ENCODE data around the gene IGSF21.
"Not testable (repeated sequence)": the region's sequence is repeated elsewhere in the genome, so short reads cannot be mapped to it uniquely, and the experiment has no call there.

The IGSF21 gene

DNA sequence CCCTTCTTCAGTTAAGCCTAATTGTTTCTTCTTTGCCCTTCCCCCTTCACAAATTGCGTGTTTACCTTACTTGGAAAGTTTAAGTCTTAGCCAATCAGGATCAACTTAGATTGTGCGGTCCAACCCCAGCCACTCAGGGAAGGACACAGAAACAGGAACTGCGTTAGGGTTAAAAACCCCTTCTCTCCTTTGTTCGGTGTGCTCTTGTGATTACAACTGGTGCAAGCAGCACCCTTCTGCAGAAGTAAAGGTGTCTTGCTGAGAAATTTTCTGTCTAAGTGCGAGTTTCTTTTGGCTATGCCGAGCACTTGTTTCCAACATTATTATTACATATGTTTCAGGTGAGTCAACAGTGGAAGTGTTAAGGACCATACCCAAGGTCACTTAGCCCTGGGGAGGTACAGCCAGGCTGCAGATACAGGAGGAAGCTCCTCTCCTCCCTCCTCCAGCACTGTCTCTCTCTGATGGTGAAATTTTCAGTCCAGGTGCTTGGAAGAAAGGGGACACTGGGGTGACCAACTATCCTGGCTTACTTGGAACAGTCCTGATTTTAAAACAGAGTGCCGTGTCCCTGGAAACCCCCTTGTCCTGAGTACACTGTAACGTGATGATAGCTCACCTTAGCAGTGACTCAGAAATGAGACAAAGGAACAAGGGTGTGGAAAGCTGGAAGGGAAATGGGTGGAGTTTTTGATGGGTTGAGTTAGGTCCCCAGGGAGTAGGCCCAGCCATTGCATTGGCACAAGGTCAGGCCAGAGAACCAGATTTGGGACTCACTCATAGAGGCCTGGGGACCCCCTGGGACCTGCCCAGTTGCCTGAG, 304.4 kb downstream of the IGSF21 start:
- no peak for DNase-seq

DNA sequence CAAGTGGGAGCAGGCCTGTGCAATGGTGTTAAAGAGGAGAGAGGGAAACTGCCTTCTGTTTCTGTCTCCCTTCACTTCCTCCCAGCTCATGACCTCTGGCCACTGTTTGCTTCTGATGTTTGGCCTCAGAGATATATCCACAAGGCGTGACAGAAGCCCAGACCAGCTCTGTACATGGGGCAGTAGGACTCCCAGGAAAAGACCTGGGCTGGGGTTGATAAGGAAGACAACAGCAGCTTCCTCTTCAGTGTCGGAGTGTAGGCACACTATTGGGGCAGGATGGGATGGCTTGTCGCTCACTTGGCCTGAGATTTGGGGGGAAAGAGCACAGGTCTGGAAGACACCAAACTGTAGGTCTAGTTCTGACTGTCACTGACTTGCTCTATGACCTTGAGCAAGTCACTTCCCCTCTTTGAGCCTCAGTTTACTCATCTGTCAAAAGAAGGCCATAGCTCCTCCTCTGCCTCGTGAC, 305.3 kb downstream of the IGSF21 start:
- no peak for DNase-seq

DNA sequence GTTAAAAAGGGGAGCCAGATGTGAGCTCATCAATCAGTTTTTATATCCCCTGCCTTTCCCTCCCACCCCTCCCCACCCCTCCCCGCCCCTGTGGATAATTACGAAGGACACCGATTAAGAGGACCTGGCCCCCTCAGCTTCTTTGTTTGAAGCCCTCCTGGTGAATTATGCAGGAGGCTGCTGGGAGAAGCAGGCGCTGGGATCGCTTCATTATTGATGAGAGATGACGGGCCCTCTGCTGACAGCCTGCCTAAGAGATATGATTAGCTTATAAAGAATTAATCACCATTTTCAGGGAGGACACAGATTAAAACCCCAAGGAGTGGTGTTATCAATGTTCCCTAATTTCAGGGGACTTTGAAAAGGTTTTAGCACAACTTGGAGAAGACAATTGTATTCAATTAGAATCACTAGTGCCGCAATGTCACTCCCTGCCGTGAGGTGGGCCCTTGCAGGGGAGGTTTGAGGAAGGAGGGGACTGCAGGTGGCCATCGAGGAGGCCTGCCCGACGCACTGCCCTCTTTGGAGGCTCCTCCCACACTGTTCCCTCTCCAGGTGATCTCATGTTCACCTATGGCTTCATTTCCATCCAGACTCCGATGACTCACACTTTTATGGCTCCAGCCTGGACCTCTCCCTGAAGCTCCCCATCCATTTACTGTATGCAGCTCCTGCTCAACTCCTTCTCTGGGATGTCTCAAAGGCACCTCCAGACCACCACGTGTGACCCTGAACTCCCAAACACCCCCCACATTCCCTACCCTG, 306.1 kb downstream of the IGSF21 start:
- DNase-seq, result no peak

DNA sequence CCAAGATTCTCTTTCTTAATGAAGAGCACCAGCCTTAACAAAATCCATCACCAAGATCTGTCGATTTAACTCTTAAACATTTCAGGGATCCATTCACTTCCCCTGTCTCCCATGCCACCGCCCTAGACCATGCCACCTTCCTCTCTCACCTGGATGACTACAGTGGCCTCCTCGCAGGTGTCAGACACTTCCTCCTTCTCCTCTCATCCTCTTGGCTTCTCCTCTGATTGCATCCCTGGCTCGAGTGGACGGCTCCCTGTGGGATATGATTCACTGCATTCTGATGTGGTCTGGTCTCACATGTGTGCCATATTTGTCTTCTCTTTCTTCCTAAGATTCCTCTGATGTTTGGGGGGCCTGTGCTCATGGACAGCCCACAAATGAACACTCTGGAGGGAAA, 306.7 kb downstream of the IGSF21 start:
- no peak for DNase-seq

DNA sequence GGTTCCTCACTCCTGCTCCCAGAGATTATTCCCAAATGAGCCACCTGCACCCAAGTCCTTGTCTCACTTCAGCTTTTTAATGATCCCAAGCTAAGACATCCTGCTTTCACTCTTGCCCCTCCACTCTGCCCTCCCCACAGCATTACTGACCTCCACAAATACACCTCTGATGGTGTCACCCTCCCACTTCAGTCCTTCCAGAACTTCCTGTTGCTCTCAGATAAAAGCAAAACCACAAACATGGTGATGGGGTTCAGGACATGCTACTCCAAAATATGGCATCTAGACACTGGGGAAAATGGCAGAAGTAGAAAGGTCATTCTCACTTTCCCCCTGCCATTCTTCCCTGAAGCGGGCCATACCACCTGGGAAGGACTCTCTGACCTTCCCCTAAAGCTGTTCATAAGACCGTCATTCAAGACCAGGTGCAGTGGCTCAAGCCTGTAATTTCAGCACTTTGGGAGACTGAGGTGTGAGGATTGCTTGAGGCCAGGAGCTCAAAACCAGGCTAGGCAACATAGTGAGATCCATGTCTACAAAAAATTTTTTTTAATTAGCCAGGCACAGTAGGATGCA, 307.4 kb downstream of the IGSF21 start:
- DNase-seq, result no peak

DNA sequence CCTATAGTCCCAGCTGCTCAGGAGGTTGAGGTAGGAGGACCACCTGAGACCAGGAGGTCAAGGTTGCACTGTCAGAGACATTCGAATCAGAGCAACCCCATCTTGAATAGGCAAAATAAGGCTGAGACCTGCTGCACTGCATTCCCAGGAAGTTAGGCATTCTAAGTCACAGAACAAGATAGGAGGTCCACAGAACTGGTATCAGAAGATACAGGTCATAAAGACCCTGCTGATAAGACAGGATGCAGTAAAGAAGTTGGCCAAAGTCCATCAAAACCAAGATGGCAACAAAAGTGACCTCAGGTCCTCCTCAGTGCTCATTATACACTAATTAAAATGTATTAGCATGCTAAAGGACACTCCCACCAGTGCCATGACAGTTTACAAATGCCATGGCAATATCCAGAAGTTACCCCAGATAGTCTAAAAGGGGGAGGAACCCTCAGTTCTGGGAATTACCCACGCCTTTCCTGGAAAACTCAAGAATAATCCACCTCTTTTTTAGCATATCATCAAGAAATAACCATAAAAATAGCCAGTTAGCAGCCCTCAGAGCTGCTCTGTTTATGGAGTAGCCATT, 307.9 kb downstream of the IGSF21 start:
- no peak for DNase-seq

DNA sequence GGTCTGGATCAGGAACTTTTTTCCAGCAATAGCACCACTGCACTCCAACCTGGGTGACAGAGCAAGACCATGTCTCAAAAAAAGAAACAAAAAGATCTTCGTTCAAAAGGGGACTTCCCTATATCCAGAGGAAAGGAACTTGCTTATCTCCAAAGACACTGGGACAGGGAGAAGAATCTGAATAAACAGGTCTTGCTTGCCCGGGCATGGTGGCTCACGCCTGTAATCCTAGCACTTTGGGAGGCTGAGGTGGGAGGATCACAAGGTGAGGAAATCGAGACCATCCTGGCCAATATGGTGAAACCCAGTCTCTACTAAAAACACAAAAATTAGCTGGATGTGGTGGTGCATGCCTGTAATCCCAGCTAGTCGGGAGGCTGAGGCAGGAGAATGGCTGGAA, 308.5 kb downstream of the IGSF21 start:
- DNase-seq, result not testable (repeated sequence)

DNA sequence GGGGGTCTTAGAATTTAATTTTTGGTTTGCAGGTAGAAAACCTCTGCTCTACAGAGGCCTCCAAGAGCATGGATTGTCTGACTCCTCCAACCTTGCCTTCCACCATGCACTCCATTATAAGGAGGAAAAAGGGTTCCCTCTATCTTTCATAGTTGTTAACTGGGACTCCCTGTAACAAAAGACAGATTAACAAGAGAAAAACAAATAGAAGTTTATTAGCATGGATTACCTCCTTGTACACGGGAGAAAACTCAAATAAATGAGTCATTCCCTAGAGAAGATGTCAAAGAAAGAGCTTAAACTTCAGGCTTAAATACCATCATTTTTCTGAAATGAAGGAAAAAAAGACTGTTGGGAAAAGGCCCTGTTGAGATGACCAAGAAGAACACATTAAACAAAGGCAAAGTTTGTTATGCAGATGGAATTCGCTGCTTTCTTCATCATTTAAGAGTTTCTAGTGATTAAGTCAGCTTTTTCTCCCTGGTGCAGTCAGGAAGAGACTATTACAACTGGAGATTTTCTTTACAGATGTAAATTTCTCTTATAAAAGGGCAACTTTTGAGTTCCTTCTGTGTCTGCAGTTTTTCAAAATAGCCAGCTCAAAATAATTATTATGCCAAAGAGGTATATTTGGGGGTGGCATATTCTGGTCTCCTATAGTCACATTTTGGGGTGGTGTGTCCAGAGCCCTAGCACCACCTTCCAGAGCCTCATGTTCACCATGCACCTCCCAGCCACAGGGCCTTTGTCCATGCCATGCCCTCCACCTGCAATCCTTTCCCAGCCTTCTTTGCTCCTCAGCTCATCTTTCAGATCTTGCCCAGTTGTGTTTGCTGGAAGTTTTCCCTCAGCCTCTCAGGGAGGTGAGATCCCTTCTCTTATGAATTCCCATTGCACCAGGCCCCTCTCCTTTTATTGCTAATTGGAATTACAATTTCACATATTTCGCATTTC, 310.0 kb downstream of the IGSF21 start:
- no peak for DNase-seq

DNA sequence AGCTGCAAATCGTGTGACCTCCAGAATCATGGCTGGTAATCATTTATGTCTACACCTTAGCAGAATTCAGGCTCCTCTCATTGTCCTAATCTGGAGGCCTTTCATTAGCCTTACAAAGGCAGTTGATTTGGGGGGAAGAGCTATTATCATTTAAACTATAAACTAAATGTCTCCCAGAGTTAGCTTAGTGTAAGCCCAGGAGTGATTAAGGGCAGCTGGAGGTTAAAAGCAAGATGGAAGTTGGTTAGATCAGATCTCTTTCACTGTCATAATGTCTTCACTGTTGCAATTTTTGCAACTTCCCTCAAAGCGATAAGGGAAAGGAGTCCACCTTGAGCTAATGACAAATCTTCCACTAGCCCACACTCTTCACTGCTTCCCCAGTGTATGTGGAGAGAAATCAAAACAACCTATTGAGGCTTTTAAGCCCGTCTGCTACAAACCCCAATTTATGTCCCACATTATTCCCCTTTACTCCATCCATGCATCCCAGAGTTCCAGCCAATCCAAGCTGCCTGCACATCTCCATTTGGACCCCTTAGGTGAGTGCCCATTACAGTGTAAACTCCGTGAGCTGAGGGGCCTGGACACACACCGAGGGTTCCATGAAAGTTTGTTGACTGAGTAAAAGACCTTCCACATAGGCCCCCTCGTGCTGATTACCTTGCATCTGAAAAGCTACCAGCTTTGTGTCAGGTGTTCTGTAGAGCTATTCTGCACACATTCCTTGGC, 311.7 kb downstream of the IGSF21 start:
- DNase-seq, result no peak

DNA sequence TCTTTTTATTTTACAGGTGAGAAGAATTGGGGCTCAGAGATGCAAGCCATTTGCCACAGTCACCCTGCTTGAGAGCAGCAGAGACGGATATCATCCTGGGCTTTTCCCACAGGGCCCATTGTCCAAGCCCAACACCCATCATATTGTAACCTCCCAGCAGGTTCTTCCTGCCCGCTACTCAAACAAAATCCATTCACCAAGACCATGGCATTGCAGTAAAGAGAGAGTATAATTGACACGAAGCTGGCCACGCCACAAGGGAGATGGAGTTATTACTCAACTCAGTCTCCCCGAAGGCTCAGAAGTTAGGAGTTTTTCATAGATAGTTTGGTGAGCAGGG, 312.2 kb downstream of the IGSF21 start:
- no peak for DNase-seq

DNA sequence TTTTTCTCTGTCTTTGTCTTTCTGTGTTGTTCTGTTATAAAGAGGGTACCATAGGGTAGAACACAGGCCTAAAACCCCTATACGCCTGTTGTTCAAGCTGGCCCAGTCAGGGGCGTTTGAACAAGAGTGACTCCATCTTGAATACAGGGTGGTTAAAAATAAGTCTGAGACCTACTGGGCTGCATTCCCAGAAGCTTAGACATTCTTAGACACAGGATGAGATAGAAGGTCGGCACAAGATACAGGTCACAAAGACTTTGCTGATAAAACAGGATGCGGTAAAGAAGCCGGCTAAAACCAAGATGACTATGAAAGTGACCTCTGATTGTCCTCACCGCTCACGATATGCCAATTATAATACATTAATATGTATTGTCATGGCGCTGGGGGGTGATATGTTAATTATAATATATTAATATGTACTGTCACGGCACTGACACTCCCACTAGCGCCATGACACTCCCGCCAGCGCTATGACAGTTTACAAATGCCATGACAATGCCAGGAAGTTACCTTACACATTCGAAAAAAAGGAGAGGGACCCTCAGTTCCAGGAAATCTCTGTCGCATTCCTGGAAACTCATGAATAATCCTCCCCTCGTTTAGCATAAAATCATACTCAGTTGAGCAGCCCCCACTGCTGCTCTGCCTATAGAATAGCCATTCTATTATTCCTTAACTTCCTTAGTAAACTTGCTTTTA, 314.6 kb downstream of the IGSF21 start:
- no peak for DNase-seq

DNA sequence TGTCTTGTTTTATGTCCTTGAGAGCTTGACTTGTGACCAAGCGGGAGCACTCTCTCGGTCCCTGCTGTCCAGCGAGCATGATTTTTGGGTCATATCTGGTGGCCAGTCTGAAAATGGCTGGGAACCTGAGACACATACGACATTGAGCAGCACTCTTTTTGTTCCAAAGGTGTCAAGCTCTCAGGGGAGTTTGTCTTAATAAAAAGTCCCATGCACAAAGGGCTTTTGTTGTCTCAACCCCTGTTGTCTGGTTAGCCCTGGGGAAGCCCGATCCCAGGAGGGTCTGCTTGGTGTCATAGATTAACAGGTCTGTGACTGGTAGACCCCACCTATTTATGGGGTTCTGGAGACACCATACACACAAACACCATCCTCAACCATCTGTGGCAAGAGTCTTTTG, 315.4 kb downstream of the IGSF21 start:
- DNase-seq, result no peak

DNA sequence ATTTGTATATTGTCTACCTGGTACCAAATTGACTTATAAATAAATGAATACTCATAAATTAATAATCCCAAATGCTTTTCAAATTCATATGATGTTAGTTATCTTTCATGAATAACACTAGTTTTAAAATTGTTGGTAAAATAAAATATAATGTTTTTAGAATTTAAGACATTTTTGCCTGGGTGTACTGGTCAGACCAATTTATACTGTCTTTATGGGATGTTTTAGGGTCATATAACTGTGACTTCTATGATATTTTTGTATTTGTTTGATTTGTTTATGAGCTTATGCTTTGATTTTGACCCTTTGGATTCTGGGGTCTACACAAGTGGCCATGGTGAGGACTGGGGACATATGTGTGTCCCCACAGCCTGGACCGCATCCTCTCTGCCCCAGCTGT, 319.0 kb downstream of the IGSF21 start:
- no peak for DNase-seq
